ENCODE data around the gene ATP2B1. TPM values are rescaled to one million over a fixed set of nuclear protein-coding genes. Genes with fewer than 3 reads are reported as not detected.

The ATP2B1 gene
- total and polyA plus RNA-seq, 2 of the 13 experiments (the other 11 are each of a cell fraction or from before 2014, with no cell fraction given), result 12.1 to 60.2 TPM

GRCh38 chr12:89709995-89710872, 1.6 kb upstream of the ATP2B1 start (continued):
- TF ChIP-seq ATF7 (IDR thresholded peaks at IDR 0.05) (no peak), ATF7 (CRISPR knock-in tag; IDR thresholded peaks at IDR 0.05) (no peak), ZNF670 (CRISPR knock-in tag; IDR thresholded peaks at IDR 0.05; ENCODE audit: borderline replicate concordance) (no peak), RARA (CRISPR knock-in tag; IDR thresholded peaks at IDR 0.05) (no peak), EP300 (IDR thresholded peaks at IDR 0.05; ENCODE audit: low read depth in 2 of 2, low read length in 2 of 2) (no peak), EP300 (CRISPR knock-in tag; IDR thresholded peaks at IDR 0.05; ENCODE audit: borderline replicate concordance) (no peak), NR2F2 (IDR thresholded peaks at IDR 0.05; ENCODE audit: borderline replicate concordance, low read depth) (no peak; the same call in 1 of the 2 replicates), MXD3 (CRISPR knock-in tag; IDR thresholded peaks at IDR 0.05) (peak; percentile 22; the same call in 1 of the 2 replicates), DNMT3B (CRISPR knock-in tag; conservative IDR thresholded peaks at IDR 0.05) (no peak), HOXA7 (CRISPR knock-in tag; IDR thresholded peaks at IDR 0.05) (no peak), ZNF879 (CRISPR knock-in tag; IDR thresholded peaks at IDR 0.05) (no peak), HIVEP1 (CRISPR knock-in tag; IDR thresholded peaks at IDR 0.05) (peak; percentile 58; the same call in 1 of the 2 replicates), U2AF2 (IDR thresholded peaks at IDR 0.05; ENCODE audit: low read depth, low read length) (no peak), ZNF747 (CRISPR knock-in tag; IDR thresholded peaks at IDR 0.05; ENCODE audit: borderline replicate concordance) (0 out of 2 replicates have a peak, but pooled peaks have one; percentile 19), DPF2 (CRISPR knock-in tag; IDR thresholded peaks at IDR 0.05; ENCODE audit: borderline replicate concordance, low read depth) (no peak), RNF2 (conservative IDR thresholded peaks at IDR 0.05; ENCODE audit: low read depth) (peak; percentile 59; the same call in 1 of the 2 replicates), AGO1 (IDR thresholded peaks at IDR 0.05; ENCODE audit: low read depth, low read length, poor library complexity, severe bottlenecking) (no peak), KDM5B (CRISPR knock-in tag; IDR thresholded peaks at IDR 0.05; ENCODE audit: borderline replicate concordance) (0 out of 2 replicates have a peak, but pooled peaks have one; percentile 65), ONECUT2 (CRISPR knock-in tag; IDR thresholded peaks at IDR 0.05) (no peak), SNAPC4 (CRISPR knock-in tag; IDR thresholded peaks at IDR 0.05) (0 out of 2 replicates have a peak, but pooled peaks have one; percentile 52), SKI (IDR thresholded peaks at IDR 0.05; ENCODE audit: partially characterized antibody) (no peak), CENPT (CRISPR knock-in tag; IDR thresholded peaks at IDR 0.05; ENCODE audit: low read depth) (no peak), GTF3A (CRISPR knock-in tag; conservative IDR thresholded peaks at IDR 0.05) (no peak), JUND (CRISPR knock-in tag; IDR thresholded peaks at IDR 0.05) (no peak)
- TF ChIP-seq, protein P1, sequence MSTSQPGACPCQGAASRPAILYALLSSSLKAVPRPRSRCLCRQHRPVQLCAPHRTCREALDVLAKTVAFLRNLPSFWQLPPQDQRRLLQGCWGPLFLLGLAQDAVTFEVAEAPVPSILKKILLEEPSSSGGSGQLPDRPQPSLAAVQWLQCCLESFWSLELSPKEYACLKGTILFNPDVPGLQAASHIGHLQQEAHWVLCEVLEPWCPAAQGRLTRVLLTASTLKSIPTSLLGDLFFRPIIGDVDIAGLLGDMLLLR (CRISPR knock-in tag; IDR thresholded peaks at IDR 0.05), result 0 out of 2 replicates have a peak, but pooled peaks have one; percentile 8
